Colonic mucosa (tissue), 4 donors: ENCODE data around the gene EYA2. TPM values are rescaled to one million over a fixed set of nuclear protein-coding genes. Genes with fewer than 3 reads are reported as not detected.

Source experiments
- DNase-seq: peaks from one replicate; pipeline ENCODE4 v3.0.0-alpha.2; 2020
- H3K27ac ChIP-seq: fragments of 200-600 bp; one replicate; pipeline ENCODE4 v1.8.0; 2021
- H3K27me3 ChIP-seq: fragments of 200-600 bp; one replicate; pipeline ENCODE4 v1.8.0; 2021
- H3K36me3 ChIP-seq: fragments of 200-600 bp; one replicate; pipeline ENCODE4 v1.8.0; 2021
- H3K4me1 ChIP-seq: fragments of 200-600 bp; one replicate; pipeline ENCODE4 v1.8.0; 2021; ENCODE audit warnings: mild to moderate bottlenecking
- H3K4me3 ChIP-seq: fragments of 200-600 bp; one replicate; pipeline ENCODE4 v1.8.0; 2021
- H3K9ac ChIP-seq, 2 donors: one replicate each; pipeline ENCODE4 v1.7.0; 2013; ENCODE audit warnings: control low read depth in 2 of 2, low read depth in 2 of 2, low read length in 2 of 2
- H3K9me3 ChIP-seq: fragments of 200-600 bp; one replicate; pipeline ENCODE4 v1.8.0; 2021
- CTCF ChIP-seq: fragments of 200-600 bp; IDR thresholded peaks from one replicate; pipeline ENCODE4 v1.8.0; 2022; ENCODE audit warnings: antibody characterized with exemption, mild to moderate bottlenecking
- intact Hi-C: fragments of 100-400 bp; cut with DNase I; formaldehyde crosslinking; loops from one replicate; pipeline ENCODE4 v1.14.1; 2022
- microRNA-seq: library from miRNA; unstranded; fragments of <30 nt; microRNA quantifications from one replicate; pipeline ENCODE4, GENCODE V29; 2019
- total RNA-seq, 2 donors: library from RNA; stranded (reverse); fragmentation: NEBNext Ultra II Directional in 1 of 2; extraction: Animal tissue kit (Norgen Biotek cat#: 25700) in 1 of 2; gene quantifications; one replicate each; pipeline ENCODE4 v1.2.1, GENCODE V29; 2021
- donor health status: healthy.
- donor health status: DM: no; HTN: no; CAD: no.
- donor health status: DM: no; HTN: no; CAD: no.

Gene EYA2
- total RNA-seq, 2 donors from 2014 or later, result 8.9 to 16.8 TPM

DNA sequence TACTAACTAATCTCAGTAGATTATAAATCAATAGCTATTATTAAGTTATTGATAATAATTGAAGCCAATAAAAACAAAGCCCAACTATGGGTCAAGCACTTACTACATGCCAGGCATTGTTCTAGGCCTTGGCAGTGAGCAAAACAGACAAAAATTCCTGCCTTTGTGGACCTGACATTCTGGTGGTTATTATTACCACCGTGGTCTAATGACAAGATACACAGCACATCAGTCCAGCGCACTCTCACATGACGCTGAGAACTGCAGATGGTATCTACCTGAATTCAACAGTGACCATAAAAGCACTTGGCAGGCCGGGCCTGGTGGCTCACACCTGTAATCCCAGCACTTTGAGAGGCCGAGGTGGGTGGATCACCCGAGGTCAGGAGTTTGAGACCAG is 340.5 kb downstream of the EYA2 start:
- H3K36me3 ChIP-seq, result peaks cover 6% of the 10 kb centered on the region
- no peak overlapping the region for H3K4me3 ChIP-seq
- no peak for DNase-seq
- H3K27me3 ChIP-seq, result no peaks in the 10 kb centered on the region
- H3K9ac ChIP-seq, result no peak overlapping the region
- no peaks in the 10 kb centered on the region for H3K9me3 ChIP-seq
- no peak for TF ChIP-seq CTCF
- intact Hi-C loops, result no loop called here
- no peak overlapping the region for H3K27ac ChIP-seq
- H3K4me1 ChIP-seq, result no peaks in the 10 kb centered on the region

DNA sequence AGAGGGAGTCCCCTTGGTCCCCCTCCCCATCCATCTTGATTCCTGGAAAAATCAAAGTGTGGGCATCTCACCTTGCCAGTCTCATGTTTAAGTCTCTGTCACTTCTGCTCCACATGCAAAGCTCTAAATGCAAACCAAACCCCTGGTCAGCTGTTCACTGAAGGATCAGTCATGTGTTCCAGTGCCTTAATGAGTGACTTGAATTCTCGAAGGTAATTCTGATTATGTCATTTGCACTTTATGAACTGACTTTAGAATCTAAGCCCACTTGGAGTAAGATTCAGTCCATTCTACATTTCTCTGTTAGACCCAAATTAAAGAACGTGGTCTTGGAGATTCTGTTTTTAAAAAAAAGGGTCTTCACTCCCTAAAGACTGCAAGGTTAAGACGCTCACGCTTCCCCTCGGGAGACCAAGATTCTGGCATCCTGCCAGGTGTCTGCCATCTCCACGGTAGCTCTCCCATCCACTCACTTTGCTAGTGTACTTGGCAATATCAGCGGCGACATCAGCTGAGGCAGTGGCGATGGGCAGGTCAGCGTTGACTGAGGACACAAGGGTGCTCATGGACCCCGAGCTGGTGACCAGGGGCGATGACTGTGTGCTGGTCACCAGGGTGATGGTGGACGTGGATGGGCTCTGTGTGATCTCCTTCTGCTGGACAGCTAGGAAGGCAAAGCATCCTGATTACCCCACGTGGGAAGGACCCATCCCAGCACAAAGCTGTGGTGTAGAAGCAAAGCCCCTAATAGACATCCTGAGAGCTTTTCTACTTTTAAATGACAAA is 341.4 kb downstream of the EYA2 start:
- H3K9me3 ChIP-seq, result no peaks in the 10 kb centered on the region
- TF ChIP-seq CTCF, result no peak
- H3K36me3 ChIP-seq, result peaks cover 6% of the 10 kb centered on the region
- H3K4me3 ChIP-seq, result no peak overlapping the region
- no peaks in the 10 kb centered on the region for H3K27me3 ChIP-seq
- no peak overlapping the region for H3K27ac ChIP-seq
- intact Hi-C loops, result no loop called here
- H3K4me1 ChIP-seq, result no peaks in the 10 kb centered on the region
- DNase-seq, result no peak
- H3K9ac ChIP-seq, result no peak overlapping the region

- Histone ChIP-seq H3K27me3 (no peaks in the 10 kb centered on the region), H3K9me3 (no peaks in the 10 kb centered on the region), H3K4me1 (no peaks in the 10 kb centered on the region), H3K4me3 (no peak overlapping the region), H3K27ac (no peak overlapping the region), H3K9ac (no peak overlapping the region), H3K36me3 (peaks cover 3% of the 10 kb centered on the region)
- intact Hi-C loops, result no loop called here
- TF ChIP-seq CTCF, result no peak
- DNase-seq, result no peak
Measured at GRCh38 chr20:47236639-47236900, 341.9 kb downstream of the EYA2 start.

DNA sequence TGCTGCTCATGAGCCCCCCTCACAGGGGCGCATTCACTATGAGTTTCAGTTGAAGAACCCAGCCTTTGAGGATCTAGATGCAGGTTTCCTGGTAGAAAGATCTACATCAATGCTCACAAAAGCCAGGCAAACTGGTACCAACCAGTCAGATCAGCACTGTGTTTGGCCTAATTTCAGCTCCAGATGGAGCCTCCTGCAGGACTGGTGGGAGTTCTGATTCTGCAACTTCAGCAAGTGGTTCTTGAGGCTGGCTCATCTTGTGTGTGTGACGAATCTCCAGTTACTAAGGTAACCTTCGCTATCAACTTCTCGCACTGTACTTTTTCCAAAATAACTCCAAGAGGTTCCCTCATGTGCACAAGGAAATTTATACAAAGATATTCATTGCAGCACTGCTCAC is 343.1 kb downstream of the EYA2 start:
- no peaks in the 10 kb centered on the region for H3K4me1 ChIP-seq
- no peak overlapping the region for H3K9ac ChIP-seq
- H3K27ac ChIP-seq, result no peak overlapping the region
- intact Hi-C loops, result no loop called here
- H3K9me3 ChIP-seq, result no peaks in the 10 kb centered on the region
- no peak for DNase-seq
- H3K4me3 ChIP-seq, result no peak overlapping the region
- no peaks in the 10 kb centered on the region for H3K27me3 ChIP-seq
- H3K36me3 ChIP-seq, result no peaks in the 10 kb centered on the region
- no peak for TF ChIP-seq CTCF

Small RNA genes lying within 50 kb of the gene (microRNA-seq; reads per million reads assigned to microRNA genes)
- 6.1 reads per million, percentile 3 among the genes with 10 or more reads in this experiment for gene MIR3616

Other genes with a start within 250 kb of the EYA2 start
- gene SLC13A3, start 243.4 kb upstream of the EYA2 start, total RNA-seq, result under 1 TPM; 0.08 to 0.25 TPM
- gene TP53RK, start 205.4 kb upstream of the EYA2 start, total RNA-seq, result 10 to 100 TPM in 1 of 2 donors, 1 to 10 TPM in 1; 9.2 to 11.1 TPM
- 10 to 100 TPM; 28.3 to 43.6 TPM for gene SLC2A10, start 185.2 kb upstream of the EYA2 start, total RNA-seq